GM12878 (cell line): ENCODE data around the gene DXO. TPM values are rescaled to one million over a fixed set of nuclear protein-coding genes. Genes with fewer than 3 reads are reported as not detected.

ENCODE experiments used
- CHD2 ChIP-seq: IDR thresholded peaks from 2 replicates; pipeline ENCODE4 v1.6.1; 2011; ENCODE audit warnings: low read depth, low read length, improper control_type of control experiment, borderline replicate concordance
- EED ChIP-seq: sonication (generic); IDR thresholded peaks from 2 replicates; pipeline ENCODE4 v1.6.1; 2016; ENCODE audit warnings: antibody characterized with exemption, low read depth
- ETV6 ChIP-seq, 2 experiments: fragments of 450-650 bp in 1 of 2; IDR thresholded peaks in 1 of 2; conservative IDR thresholded peaks in 1 of 2; 2 replicates each; pipeline ENCODE4 v1.6.1; 2014; ENCODE audit warnings: antibody characterized with exemption in 1 of 2, borderline replicate concordance in 1 of 2, low read depth in 1 of 2, mild to moderate bottlenecking in 1 of 2, moderate library complexity in 1 of 2
- FOS ChIP-seq: IDR thresholded peaks from 3 replicates; pipeline ENCODE4 v1.6.1; 2011; ENCODE audit warnings: borderline replicate concordance; ENCODE audit not compliant: insufficient read length; ENCODE audit errors: extremely low read depth
- IRF5 ChIP-seq: fragments of 450-650 bp; IDR thresholded peaks from 2 replicates; pipeline ENCODE4 v1.6.1; 2017; ENCODE audit warnings: borderline replicate concordance
- MXI1 ChIP-seq: fragments of 150-350 bp; IDR thresholded peaks from 2 replicates; pipeline ENCODE4 v1.6.1; 2011; ENCODE audit warnings: low read depth, mild to moderate bottlenecking, inconsistent platforms, low read length, improper control_type of control experiment
- NFIC ChIP-seq: IDR thresholded peaks from 2 replicates; pipeline ENCODE4 v1.6.1; 2012; ENCODE audit warnings: low read depth, mild to moderate bottlenecking, inconsistent platforms, low read length, moderate library complexity
- NFYA ChIP-seq: IDR thresholded peaks from 2 replicates; pipeline ENCODE4 v1.6.1; 2011; ENCODE audit warnings: low read depth, mild to moderate bottlenecking, low read length, improper control_type of control experiment, borderline replicate concordance
- POLR2AphosphoS2 ChIP-seq: IDR thresholded peaks from 2 replicates; pipeline ENCODE4 v1.6.1; 2011; ENCODE audit warnings: low read depth, mild to moderate bottlenecking, low read length, improper control_type of control experiment, moderate library complexity
- RAD51 ChIP-seq: fragments of 450-650 bp; IDR thresholded peaks from 2 replicates; pipeline ENCODE4 v1.6.1; 2016; ENCODE audit warnings: moderate library complexity, mild to moderate bottlenecking, inconsistent platforms
- RCOR1 ChIP-seq: conservative IDR thresholded peaks from 2 replicates; pipeline ENCODE4 v1.6.1; 2012; ENCODE audit warnings: low read depth, low read length, improper control_type of control experiment
- SMAD1 ChIP-seq: fragments of 450-650 bp; IDR thresholded peaks from 2 replicates; pipeline ENCODE4 v1.6.1; 2018; ENCODE audit warnings: mild to moderate bottlenecking, low read depth; ENCODE audit not compliant: partially characterized antibody
- USF2 ChIP-seq: IDR thresholded peaks from 2 replicates; pipeline ENCODE4 v1.6.1; 2011; ENCODE audit warnings: low read depth, low read length, improper control_type of control experiment, borderline replicate concordance
- ZBTB4 ChIP-seq: fragments of 450-650 bp; formaldehyde crosslinking; IDR thresholded peaks from 2 replicates; pipeline ENCODE4 v1.4.0; 2022; ENCODE audit warnings: mild to moderate bottlenecking, moderate library complexity
- polyA plus RNA-seq, 11 experiments: library from polyadenylated mRNA; depleted of rRNA in 4 of 11; unstranded in 6 of 11; stranded (reverse) in 5 of 11; fragments of >200 nt; fragmentation: Nextera tagmentation in 4 of 11; fragmentation: Illumina TruSeq in 1 of 11; extraction: Ambion mirVana in 4 of 11; extraction: Trizol in 1 of 11; gene quantifications; 1 replicate in 1 of 11; 2 replicates in 10 of 11; pipeline versions ENCODE4 v1.2.1 to v1.2.3, GENCODE V29; 2011 to 2016; ENCODE audit warnings: inconsistent platforms in 2 of 11, missing spikeins in 2 of 11, low read depth in 1 of 11
- total RNA-seq, 4 experiments: library from RNA; depleted of rRNA in 3 of 4; stranded (reverse); fragments of >200 nt in 3 of 4; fragmentation: Illumina TruSeq in 1 of 4; extraction: Trizol in 1 of 4; gene quantifications; 2 replicates each; pipeline versions ENCODE4 v1.2.1 to v1.2.3, GENCODE V29; 2013 to 2021
- TF ChIP-seq, protein P1 (sequence below): IDR thresholded peaks from 2 replicates; pipeline ENCODE4 v1.6.1; 2011; ENCODE audit warnings: borderline replicate concordance, low read depth, mild to moderate bottlenecking, moderate library complexity, low read length; ENCODE audit not compliant: insufficient read depth, poor library complexity, severe bottlenecking
- TF ChIP-seq, protein P2 (sequence below): fragments of 450-650 bp; formaldehyde crosslinking; IDR thresholded peaks from 2 replicates; pipeline ENCODE4 v1.5.0; 2022; ENCODE audit warnings: mild to moderate bottlenecking, missing genetic modification characterization

DXO gene
- total and polyA plus RNA-seq, 10 of the 15 experiments (the other 5 are each of a cell fraction or from before 2014, with no cell fraction given) = 4.5 to 21.4 (median 16.3) TPM

- TF ChIP-seq, protein P1, sequence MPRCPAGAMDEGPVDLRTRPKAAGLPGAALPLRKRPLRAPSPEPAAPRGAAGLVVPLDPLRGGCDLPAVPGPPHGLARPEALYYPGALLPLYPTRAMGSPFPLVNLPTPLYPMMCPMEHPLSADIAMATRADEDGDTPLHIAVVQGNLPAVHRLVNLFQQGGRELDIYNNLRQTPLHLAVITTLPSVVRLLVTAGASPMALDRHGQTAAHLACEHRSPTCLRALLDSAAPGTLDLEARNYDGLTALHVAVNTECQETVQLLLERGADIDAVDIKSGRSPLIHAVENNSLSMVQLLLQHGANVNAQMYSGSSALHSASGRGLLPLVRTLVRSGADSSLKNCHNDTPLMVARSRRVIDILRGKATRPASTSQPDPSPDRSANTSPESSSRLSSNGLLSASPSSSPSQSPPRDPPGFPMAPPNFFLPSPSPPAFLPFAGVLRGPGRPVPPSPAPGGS = peak; percentile 22
- TF ChIP-seq USF2 (no peak), SMAD1 (peak; percentile 52), FOS (no peak), POLR2AphosphoS2 (peak; percentile 96), NFYA (no peak), IRF5 (no peak), MXI1 (peak; percentile 93), EED (0 out of 2 replicates have a peak, but pooled peaks have one; percentile 25), CHD2 (peak; percentile 85), RAD51 (no peak), RCOR1 (no peak), NFIC (no peak), ETV6 (conservative IDR thresholded peaks at IDR 0.05 in 1 of 2, IDR thresholded peaks at IDR 0.05 in 1 of 2; ENCODE audit: borderline replicate concordance in 1 of 2, low read depth in 1 of 2) (0 out of 4 replicates have a peak, but pooled peaks of 1 of the 2 experiments have one; percentile 61), ZBTB4 (CRISPR knock-in tag) (no peak)
- TF ChIP-seq, protein P2, sequence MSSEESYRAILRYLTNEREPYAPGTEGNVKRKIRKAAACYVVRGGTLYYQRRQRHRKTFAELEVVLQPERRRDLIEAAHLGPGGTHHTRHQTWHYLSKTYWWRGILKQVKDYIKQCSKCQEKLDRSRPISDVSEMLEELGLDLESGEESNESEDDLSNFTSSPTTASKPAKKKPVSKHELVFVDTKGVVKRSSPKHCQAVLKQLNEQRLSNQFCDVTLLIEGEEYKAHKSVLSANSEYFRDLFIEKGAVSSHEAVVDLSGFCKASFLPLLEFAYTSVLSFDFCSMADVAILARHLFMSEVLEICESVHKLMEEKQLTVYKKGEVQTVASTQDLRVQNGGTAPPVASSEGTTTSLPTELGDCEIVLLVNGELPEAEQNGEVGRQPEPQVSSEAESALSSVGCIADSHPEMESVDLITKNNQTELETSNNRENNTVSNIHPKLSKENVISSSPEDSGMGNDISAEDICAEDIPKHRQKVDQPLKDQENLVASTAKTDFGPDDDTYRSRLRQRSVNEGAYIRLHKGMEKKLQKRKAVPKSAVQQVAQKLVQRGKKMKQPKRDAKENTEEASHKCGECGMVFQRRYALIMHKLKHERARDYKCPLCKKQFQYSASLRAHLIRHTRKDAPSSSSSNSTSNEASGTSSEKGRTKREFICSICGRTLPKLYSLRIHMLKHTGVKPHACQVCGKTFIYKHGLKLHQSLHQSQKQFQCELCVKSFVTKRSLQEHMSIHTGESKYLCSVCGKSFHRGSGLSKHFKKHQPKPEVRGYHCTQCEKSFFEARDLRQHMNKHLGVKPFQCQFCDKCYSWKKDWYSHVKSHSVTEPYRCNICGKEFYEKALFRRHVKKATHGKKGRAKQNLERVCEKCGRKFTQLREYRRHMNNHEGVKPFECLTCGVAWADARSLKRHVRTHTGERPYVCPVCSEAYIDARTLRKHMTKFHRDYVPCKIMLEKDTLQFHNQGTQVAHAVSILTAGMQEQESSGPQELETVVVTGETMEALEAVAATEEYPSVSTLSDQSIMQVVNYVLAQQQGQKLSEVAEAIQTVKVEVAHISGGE (CRISPR knock-in tag) = no peak
Observed at GRCh38 chr6:31958741-31959739, 12.9 kb downstream of the DXO start, which contains the start of the genes NELFE and SKIC2 (continued).
